GM18526 (cell line): ENCODE results near the gene PDLIM4.

Experiments used
- POLR2A ChIP-seq: IDR thresholded peaks from 3 replicates; pipeline ENCODE4 v1.6.1; 2011; ENCODE audit not compliant: insufficient read length; ENCODE audit errors: extremely low read depth

The PDLIM4 gene

GRCh38 chr5:132238169-132238744 lies 19.2 kb upstream of the PDLIM4 start:
- TF ChIP-seq POLR2A = no peak

- no peak for TF ChIP-seq POLR2A
Measured at GRCh38 chr5:132238901-132239500, 18.5 kb upstream of the PDLIM4 start.

GRCh38 chr5:132239776-132240175 lies 17.7 kb upstream of the PDLIM4 start:
- TF ChIP-seq POLR2A = no peak

- no peak for TF ChIP-seq POLR2A
Measured at GRCh38 chr5:132243366-132243977, 14.0 kb upstream of the PDLIM4 start.

GRCh38 chr5:132245593-132245992 lies 11.9 kb upstream of the PDLIM4 start:
- no peak for TF ChIP-seq POLR2A

GRCh38 chr5:132246806-132247205 lies 10.7 kb upstream of the PDLIM4 start:
- TF ChIP-seq POLR2A = no peak

GRCh38 chr5:132250547-132250946 lies 6.9 kb upstream of the PDLIM4 start:
- TF ChIP-seq POLR2A = no peak

- TF ChIP-seq POLR2A = no peak
Measured at GRCh38 chr5:132251220-132251725, 6.2 kb upstream of the PDLIM4 start.

GRCh38 chr5:132253008-132253441 lies 4.5 kb upstream of the PDLIM4 start:
- no peak for TF ChIP-seq POLR2A

GRCh38 chr5:132253452-132254320 lies 3.8 kb upstream of the PDLIM4 start:
- TF ChIP-seq POLR2A = no peak

GRCh38 chr5:132254321-132254977 lies 3.0 kb upstream of the PDLIM4 start:
- TF ChIP-seq POLR2A = no peak

- no peak for TF ChIP-seq POLR2A
Measured at GRCh38 chr5:132256086-132256782, 1.3 kb upstream of the PDLIM4 start.

- no peak for TF ChIP-seq POLR2A
Measured at GRCh38 chr5:132256783-132257130, 739 bp upstream of the PDLIM4 start.

- TF ChIP-seq POLR2A = no peak
Measured at GRCh38 chr5:132258102-132259068, 889 bp downstream of the PDLIM4 start.
